ENCODE results near the gene CD82.
"Not testable (repeated sequence)": the region's sequence is repeated elsewhere in the genome, so short reads cannot be mapped to it uniquely, and the experiment has no call there.

CD82 gene

DNA sequence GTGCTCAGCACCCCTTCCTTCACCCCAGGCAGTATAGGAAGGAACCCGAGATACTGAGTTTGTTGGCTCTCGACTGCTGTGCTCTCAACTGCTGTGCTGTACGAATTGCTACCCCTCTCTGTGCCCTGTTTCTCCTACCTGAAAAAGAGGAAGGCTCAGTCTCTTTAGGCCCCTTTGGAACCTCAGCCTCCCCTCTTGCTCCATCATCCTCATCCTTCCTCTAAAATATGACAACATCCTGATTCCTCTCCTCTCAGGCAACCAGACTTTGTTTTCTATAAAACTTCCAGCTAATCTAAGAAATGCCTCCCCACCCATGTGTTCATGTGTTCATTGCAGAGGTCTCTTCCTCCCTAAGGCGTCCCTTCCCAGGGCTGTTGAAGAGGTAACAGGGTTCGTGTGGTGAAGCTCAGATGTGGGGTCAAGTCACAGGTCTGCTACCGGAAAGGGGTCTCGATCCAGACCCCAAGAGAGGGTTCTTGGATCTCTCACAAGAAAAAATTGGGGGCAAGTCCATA lies 35.5 kb upstream of the CD82 start:
- no peak overlapping the region for H3K4me3 Mint-ChIP-seq
- no peak overlapping the region for H3K27ac Mint-ChIP-seq
- no peaks in the 10 kb centered on the region for H3K36me3 Mint-ChIP-seq
- peaks cover 3% of the 10 kb centered on the region for H3K9me3 Mint-ChIP-seq
- peaks cover 69% of the 10 kb centered on the region for H3K27me3 Mint-ChIP-seq
- no peak for ATAC-seq
- H3K4me1 Mint-ChIP-seq = peaks cover 30% of the 10 kb centered on the region

DNA sequence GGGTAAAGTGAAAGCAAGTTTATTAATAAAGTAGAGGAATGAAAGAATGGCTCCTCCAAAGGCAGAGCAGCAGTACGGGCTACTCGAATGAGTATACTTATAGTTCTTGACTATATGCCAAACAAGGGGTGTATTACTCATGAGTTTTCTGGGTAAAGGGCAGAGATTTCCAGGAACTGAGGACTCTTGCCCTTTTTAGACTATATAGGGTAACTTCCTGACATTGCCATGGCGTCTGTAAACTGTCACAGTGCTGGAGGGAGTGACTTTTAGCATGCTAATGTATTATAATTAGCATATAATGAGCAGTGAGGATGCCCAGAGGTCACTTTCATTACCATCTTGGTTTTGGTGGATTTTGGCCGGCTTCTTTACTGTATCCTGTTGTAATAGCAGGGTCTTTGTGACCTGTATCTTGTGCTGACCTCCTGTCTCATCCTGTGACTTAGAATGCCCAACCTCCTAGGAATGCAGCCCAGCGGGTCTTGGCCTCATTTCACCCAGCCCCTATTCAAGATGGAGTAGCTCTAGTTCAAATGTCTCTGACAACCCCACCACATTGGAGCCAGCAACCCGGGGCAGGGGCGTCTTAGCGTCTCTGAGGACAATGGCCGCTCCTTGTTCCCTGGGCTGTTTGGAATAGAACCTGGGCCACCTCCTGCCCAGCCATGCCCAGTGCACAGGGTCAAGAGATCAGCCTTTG lies 34.9 kb upstream of the CD82 start:
- ATAC-seq = peak; percentile 83
- Mint-ChIP-seq H3K9me3 (peaks cover 3% of the 10 kb centered on the region), H3K27me3 (peaks cover 69% of the 10 kb centered on the region), H3K4me3 (no peak overlapping the region), H3K4me1 (peaks cover 30% of the 10 kb centered on the region), H3K36me3 (no peaks in the 10 kb centered on the region), H3K27ac (peak overlapping the region; percentile 38)

DNA sequence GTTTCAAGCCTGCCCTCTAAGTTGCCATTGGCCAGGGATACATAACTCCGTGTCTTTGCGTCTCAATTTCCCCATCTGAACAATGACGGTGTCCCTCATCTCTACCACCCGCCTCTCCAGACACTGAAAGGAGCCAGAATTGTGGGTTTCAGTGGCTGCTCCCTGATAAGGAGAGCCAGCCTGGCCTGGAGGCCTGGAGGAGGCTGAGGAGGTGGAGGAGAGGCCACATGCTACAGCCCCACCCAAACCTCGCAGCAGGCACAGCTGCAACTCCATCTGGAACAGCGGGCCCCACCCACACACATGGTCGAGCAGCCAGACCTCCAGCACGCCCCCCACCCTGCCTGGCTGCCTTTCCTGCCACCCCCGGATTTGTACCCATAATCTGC lies 34.4 kb upstream of the CD82 start:
- Mint-ChIP-seq H3K4me1 (peaks cover 30% of the 10 kb centered on the region), H3K27ac (peak overlapping the region; percentile 38), H3K4me3 (no peak overlapping the region)

DNA sequence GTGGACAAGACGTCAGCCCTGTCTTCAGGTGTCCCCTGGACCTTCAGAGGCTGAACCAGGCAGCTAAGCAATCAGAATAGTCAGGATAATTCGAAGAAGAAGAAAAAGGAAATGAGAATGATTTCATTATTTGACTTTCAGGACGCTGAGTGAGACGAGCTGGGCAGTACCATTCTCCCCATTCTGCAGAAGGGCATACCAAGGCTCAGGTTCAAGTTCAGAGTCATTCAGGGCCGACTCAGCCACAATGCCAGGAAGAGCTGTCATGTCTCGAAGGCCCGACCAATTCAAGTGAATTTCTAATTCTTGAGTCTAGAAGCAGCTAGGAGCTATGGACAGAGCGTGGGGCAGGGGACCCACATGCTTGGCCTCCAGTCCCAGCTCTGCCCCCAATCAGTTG lies 33.8 kb upstream of the CD82 start:
- ATAC-seq = peak; percentile 2
- Mint-ChIP-seq H3K9me3 (peaks cover 3% of the 10 kb centered on the region), H3K4me1 (peaks cover 30% of the 10 kb centered on the region), H3K27ac (peak overlapping the region; percentile 38), H3K4me3 (no peak overlapping the region), H3K36me3 (no peaks in the 10 kb centered on the region), H3K27me3 (peaks cover 72% of the 10 kb centered on the region)

More for the DNA sequence above, 34.4 kb upstream of the CD82 start:
- peaks cover 69% of the 10 kb centered on the region for H3K27me3 Mint-ChIP-seq
- ATAC-seq = no peak
- H3K36me3 Mint-ChIP-seq = no peaks in the 10 kb centered on the region
- peaks cover 3% of the 10 kb centered on the region for H3K9me3 Mint-ChIP-seq

DNA sequence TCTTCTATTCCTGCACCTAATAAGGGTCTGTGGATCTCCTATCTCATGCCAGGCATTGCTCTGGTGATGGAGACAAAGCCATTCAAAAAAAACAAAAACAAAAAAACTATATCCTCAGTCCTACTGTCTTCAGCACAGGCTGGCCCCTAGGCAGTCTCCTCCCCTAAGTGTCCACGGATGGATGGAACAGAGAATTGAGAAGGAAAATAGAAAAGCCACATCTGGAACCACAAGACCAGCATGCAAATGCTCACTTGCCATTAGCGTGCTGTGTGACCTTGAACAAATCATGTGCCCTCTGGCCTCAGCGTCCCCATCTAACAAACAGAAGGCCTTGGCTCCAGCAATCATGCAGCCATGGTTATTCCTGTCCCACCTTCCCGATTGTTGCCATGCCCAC lies 32.7 kb upstream of the CD82 start:
- H3K4me3 Mint-ChIP-seq = no peak overlapping the region
- peak; percentile 65 for ATAC-seq

DNA sequence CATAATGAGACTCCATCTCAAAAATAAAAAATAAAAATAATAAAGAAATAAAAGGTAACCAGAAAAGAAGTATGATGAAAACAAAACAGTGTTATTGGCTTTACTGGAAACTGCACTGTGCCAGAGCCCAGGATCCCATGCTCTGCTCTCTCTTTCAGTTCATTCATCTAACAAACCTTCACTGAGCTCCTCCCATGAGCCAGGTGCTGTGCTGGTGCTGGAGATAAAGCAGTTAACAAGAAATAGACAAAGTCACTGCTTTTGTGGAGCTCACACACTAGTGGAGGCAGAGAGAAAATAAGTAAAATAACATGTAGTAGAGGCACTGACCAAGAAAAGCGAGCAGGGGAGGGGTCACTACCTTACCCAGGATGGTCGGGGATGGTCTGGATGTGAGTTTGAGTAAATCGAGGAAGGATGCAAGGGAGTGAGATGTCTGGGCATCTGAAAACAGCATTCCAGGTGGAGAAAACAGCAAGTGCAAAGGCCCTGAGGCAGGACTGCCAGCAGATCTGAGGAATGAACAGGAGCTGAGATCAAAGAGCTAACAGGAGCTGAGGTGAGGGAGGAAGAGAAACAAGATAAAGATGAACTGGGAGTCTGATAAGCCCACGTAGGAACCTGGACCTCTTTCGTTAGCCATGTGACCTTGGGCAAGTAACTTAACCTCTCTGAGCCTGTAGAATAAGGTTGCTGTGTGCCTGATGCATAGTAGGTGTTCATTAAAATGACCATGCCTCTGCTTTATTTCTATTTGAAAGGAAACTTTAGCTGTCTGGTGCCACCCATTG lies 31.3 kb upstream of the CD82 start:
- H3K27ac Mint-ChIP-seq = no peak overlapping the region
- no peaks in the 10 kb centered on the region for H3K36me3 Mint-ChIP-seq
- H3K9me3 Mint-ChIP-seq = peaks cover 3% of the 10 kb centered on the region
- ATAC-seq = no peak
- H3K27me3 Mint-ChIP-seq = peaks cover 57% of the 10 kb centered on the region
- peaks cover 30% of the 10 kb centered on the region for H3K4me1 Mint-ChIP-seq
- H3K4me3 Mint-ChIP-seq = no peak overlapping the region

More for the DNA sequence above, 32.7 kb upstream of the CD82 start:
- H3K4me1 Mint-ChIP-seq = peaks cover 30% of the 10 kb centered on the region
- peak overlapping the region; percentile 41 for H3K27ac Mint-ChIP-seq
- H3K27me3 Mint-ChIP-seq = peaks cover 65% of the 10 kb centered on the region
- H3K36me3 Mint-ChIP-seq = no peaks in the 10 kb centered on the region
- H3K9me3 Mint-ChIP-seq = peaks cover 3% of the 10 kb centered on the region

DNA sequence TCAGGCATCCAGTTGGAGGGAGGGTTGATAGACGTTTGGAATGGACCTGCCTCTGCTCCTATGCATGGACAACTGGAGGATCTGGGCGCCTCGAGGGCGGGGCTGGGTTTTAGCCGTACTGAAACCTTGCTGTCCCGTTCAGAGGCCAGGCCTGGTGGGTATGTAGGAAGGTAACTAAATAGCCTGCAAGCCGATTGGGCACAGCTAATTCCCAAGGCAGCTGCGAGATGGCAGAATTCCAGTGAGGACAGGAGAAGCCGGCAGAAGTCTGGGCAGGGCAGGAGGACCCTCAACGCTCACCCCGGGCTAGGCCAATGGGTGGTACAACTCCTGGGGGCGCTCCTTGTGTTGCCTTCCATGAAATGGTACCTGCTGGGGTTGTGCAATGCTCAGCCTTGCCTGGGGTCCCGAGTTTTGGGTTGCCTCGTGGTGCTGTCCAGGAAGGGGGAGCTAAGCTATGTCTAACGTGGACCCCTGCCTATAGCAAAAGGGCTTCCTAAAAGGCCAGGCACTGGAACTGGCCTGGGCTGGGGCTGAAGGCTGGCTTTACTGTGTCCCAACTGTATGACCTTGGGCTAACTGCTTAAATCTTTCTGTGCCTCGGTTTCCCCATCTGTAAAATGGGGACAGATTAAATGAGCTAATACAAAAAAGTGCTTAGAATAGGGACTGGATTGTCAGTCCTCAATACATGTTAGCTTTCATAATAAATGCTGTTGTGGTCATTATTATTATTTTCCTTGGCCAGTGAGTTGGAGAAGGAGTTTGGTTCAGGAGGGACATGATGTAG lies 30.1 kb upstream of the CD82 start:
- Mint-ChIP-seq H3K4me3 (no peak overlapping the region), H3K27ac (no peak overlapping the region), H3K9me3 (peaks cover 3% of the 10 kb centered on the region), H3K4me1 (peaks cover 24% of the 10 kb centered on the region), H3K36me3 (no peaks in the 10 kb centered on the region), H3K27me3 (peaks cover 45% of the 10 kb centered on the region)
- no peak for ATAC-seq

DNA sequence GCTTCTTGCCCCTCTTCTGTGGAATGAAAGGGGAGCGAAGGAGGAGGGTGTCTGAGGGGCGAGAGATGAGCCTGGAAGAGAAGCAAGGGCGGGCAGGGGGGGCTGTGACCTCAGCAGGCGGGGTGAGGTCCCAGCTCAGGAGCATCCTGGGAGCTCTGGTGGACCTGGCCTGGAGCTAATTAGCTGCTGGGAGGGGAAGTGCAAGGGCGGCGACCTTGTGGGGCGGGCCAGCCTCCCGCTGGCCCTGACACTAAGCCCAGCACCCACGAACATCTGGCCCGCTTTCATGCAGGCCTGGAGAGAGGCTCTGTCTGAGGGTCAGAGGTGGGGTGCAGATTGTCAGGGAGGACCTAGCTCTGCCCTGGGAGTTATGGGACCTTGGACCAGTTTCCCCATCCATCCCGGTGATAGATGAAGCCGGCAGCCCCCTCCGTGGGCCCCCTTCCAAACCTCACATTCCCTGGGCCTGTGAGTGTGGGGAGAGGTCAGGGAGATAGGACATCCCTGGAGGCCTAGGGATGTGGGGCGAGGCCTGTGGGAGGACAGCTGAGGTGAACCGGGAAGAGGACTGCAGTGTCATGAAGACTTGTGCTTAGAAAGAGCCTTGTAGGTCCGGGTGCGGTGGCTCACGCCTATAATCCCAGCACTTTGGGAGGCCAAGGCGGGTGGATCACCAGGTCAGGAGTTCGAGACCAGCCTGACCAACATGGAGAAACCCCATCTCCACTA lies 28.5 kb upstream of the CD82 start:
- Mint-ChIP-seq H3K27me3 (peaks cover 34% of the 10 kb centered on the region), H3K4me3 (no peak overlapping the region), H3K27ac (no peak overlapping the region), H3K4me1 (peaks cover 9% of the 10 kb centered on the region), H3K36me3 (no peaks in the 10 kb centered on the region), H3K9me3 (peaks cover 3% of the 10 kb centered on the region)
- no peak for ATAC-seq

DNA sequence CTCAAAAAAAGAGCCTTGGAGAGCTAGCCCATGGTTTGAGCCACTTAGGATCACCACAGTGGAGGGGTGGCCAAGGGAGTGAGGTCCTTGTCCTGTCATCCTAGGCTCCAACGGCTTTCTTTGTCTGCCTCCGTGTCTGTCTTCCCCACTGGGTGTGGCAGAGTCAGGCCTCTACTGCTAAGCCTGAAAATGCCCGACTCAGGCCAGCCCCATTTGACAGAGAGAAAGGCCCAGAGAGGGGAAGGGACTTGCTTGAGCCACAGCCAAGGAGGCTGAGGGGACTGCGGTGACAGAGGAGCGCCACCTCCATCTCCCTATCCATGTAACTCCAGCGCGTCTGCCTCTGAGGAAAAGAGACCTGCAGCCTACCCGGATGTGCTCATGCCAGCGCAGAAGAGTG lies 27.8 kb upstream of the CD82 start:
- ATAC-seq = no peak
- peaks cover 34% of the 10 kb centered on the region for H3K27me3 Mint-ChIP-seq
- H3K9me3 Mint-ChIP-seq = peaks cover 3% of the 10 kb centered on the region
- H3K4me1 Mint-ChIP-seq = peaks cover 3% of the 10 kb centered on the region
- no peaks in the 10 kb centered on the region for H3K36me3 Mint-ChIP-seq
- H3K4me3 Mint-ChIP-seq = no peak overlapping the region
- H3K27ac Mint-ChIP-seq = no peak overlapping the region

DNA sequence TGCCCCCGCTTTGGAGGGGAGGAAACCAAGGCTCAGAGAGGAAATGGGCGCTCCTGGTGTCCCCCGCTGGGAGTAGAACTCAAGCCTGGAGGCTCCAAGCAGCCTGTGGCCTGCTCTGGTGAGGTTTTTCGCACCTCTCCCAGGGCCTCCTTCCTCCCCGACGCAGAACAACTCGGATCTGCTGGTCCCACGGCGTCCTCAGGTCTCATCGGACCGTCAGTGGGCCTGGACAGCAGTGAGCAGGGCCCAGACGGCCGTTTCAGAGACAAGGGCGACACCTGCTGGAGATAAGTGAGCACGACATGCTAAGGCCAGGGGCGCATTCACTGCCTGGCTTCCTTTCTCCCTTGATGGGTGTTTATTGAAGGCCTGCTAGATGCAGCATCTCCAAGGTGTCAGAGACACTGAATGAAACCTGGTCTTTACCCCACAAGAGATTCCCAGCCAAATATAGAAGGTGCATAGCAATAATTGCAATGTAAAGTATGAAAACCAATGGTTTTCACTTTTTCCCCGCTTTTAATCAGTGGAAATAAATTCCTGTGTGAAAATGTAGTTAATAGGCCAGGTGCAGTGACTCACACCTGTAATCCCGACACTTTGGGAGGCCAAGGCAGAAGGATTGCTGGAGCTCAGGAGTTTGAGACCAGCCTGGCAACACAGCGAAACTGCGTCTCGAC lies 26.9 kb upstream of the CD82 start:
- no peak overlapping the region for H3K4me3 Mint-ChIP-seq
- no peaks in the 10 kb centered on the region for H3K36me3 Mint-ChIP-seq
- no peak overlapping the region for H3K27ac Mint-ChIP-seq
- peaks cover 34% of the 10 kb centered on the region for H3K27me3 Mint-ChIP-seq
- peak; percentile 86 for ATAC-seq
- peaks cover 3% of the 10 kb centered on the region for H3K9me3 Mint-ChIP-seq
- H3K4me1 Mint-ChIP-seq = no peaks in the 10 kb centered on the region

DNA sequence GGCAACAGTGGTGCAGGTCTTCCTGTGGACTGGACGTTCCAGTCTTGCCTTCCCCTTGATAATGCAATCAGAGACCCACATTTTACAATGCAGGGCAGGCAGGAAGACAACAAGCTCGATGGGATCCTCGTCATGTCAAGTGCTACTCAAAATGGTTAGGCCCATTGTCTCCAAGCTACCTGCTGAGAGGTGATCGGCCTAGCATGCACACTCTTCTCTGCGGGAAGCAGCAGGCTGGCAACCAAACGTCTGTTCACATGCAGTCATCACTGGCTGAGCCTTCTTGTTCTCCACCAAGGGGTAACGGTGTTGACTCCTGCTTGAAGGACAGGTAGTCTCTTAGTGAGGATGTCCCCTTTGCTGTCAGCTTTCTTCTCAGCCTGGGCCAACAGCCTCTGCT lies 25.5 kb upstream of the CD82 start:
- H3K27ac Mint-ChIP-seq = no peak overlapping the region
- no peak for ATAC-seq
- H3K4me1 Mint-ChIP-seq = no peaks in the 10 kb centered on the region
- no peak overlapping the region for H3K4me3 Mint-ChIP-seq
- H3K9me3 Mint-ChIP-seq = no peaks in the 10 kb centered on the region
- no peaks in the 10 kb centered on the region for H3K36me3 Mint-ChIP-seq
- peaks cover 21% of the 10 kb centered on the region for H3K27me3 Mint-ChIP-seq

DNA sequence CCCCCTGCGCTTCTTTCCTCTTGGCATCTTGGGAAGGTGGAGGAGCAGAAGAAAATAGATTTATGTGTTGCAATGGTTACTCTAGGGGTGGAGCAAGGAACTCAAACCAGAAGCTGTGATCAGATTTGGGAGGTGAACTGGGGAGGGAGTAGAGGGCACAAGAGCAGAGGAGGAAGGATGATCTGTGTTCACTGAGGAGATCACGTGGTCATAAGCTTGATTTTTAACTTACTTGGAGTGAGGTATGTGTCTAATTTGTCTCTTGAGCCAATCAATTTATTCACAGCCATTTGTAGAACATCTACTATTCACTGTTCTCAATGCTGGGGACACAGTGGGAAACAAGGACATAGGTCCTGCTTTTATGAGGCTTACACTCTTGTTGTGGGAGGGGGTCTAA lies 24.8 kb upstream of the CD82 start:
- Mint-ChIP-seq H3K27ac (no peak overlapping the region), H3K9me3 (no peaks in the 10 kb centered on the region), H3K4me3 (no peak overlapping the region), H3K27me3 (peaks cover 14% of the 10 kb centered on the region), H3K36me3 (no peaks in the 10 kb centered on the region), H3K4me1 (no peaks in the 10 kb centered on the region)
- ATAC-seq = no peak

DNA sequence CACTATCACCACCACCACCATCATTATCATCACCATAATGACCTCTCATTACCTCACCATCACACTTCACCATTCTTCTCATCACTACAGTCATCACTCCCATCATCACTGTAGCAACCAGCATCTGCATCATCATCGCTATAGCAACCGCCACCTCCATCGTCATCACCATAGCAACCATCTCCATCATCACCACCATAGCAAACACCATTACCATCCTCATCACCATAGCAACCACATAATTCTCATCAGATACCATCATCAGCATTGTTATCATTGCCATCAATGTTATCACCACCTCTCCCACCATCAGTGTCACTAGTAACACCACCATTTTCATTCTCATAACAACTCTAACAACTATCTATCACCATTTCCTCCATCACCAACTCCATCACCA lies 23.1 kb upstream of the CD82 start:
- no peak overlapping the region for H3K27ac Mint-ChIP-seq
- H3K36me3 Mint-ChIP-seq = no peaks in the 10 kb centered on the region
- ATAC-seq = no peak
- no peak overlapping the region for H3K4me3 Mint-ChIP-seq
- no peaks in the 10 kb centered on the region for H3K4me1 Mint-ChIP-seq
- no peaks in the 10 kb centered on the region for H3K9me3 Mint-ChIP-seq
- no peaks in the 10 kb centered on the region for H3K27me3 Mint-ChIP-seq

DNA sequence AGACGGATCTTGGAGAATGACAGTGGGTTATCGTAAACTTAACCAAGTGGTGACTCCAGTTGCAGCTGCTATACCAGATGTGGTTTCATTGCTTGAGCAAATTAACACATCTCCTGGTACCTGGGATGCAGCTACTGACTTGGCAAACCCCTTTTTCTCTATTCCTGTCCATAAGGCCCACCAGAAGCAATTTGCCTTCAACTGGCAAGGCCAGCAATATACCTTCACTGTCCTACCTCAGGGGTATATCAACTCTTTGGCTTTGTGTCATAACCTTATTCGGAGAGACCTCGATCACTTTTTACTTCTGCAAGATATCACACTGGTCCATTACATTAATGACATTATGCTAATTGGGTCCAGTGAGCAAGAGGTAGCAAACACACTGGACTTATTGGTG lies 18.5 kb upstream of the CD82 start:
- H3K27ac Mint-ChIP-seq, H3K4me3 Mint-ChIP-seq, H3K9me3 Mint-ChIP-seq, ATAC-seq, H3K36me3 Mint-ChIP-seq, H3K27me3 Mint-ChIP-seq, H3K4me1 Mint-ChIP-seq: not testable (repeated sequence)
